GM12878 (cell line): ENCODE measurements around the gene ITM2C. TPM values are rescaled to one million over a fixed set of nuclear protein-coding genes. Genes with fewer than 3 reads are reported as not detected.
A peak's percentile ranks its signal among the peaks of the same experiment; 100 is the strongest.

Source experiments
- ATAC-seq: fragments of 200-7000 bp; cut with Tn5 transposase; 3 replicates; pipeline ENCODE4 v1.9.1; 2020; ENCODE audit warnings: mild to moderate bottlenecking, moderate library complexity
- BruUV-seq: library from RNA; stranded (reverse); fragments of 400-500 nt; replicated peaks from 2 replicates; lab custom pipeline; 2021; lab: Mats Ljungman, UMichigan
- CTCF ChIA-PET: fragments of 300-600 bp; sonication (Branson Sonifier 250); formaldehyde crosslinking; extraction: SDS; loops from one replicate; lab custom pipeline; 2021; ENCODE audit warnings: inconsistent platforms; lab: Yijun Ruan, JAX
- POLR2A ChIA-PET: fragments of 350-600 bp; formaldehyde crosslinking; extraction: SDS; loops from one replicate; lab custom pipeline; 2021; ENCODE audit warnings: inconsistent platforms; lab: Charles Lee
- RAD21 ChIA-PET: fragments of 300-600 bp; sonication (Branson Sonifier 250); formaldehyde crosslinking; loops from one replicate; lab custom pipeline; 2023; ENCODE audit warnings: antibody characterized with exemption; ENCODE audit not compliant: unreplicated experiment; lab: Charles Lee
- SMC1A ChIA-PET: fragments of 300-600 bp; sonication (Branson Sonifier 250); formaldehyde crosslinking; loops from one replicate; lab custom pipeline; 2023; ENCODE audit not compliant: unreplicated experiment, uncharacterized antibody; lab: Charles Lee
- DNase-seq: peaks from one replicate; pipeline ENCODE4 v3.0.0-alpha.2; 2011; ENCODE audit warnings: low read depth, low spot score
- FAIRE-seq: peaks from 3 replicates; lab custom pipeline; 2011; peaks lifted over from hg19 to GRCh38; lab: Jason Lieb, UNC
- H2AFZ ChIP-seq: 2 replicates; pipeline ENCODE4 v1.6.0; 2011; ENCODE audit warnings: low read depth, low read length, control low read depth; ENCODE audit not compliant: control insufficient read depth
- H3K27ac ChIP-seq: 2 replicates; pipeline ENCODE4 v1.5.1; 2011; ENCODE audit warnings: control low read depth; ENCODE audit not compliant: control insufficient read depth, insufficient read depth
- H3K27me3 ChIP-seq, 2 experiments: replicated peaks in 1 of 2; 2 replicates each; pipeline versions ENCODE4 v1.6.0 to v1.6.1; 2011; ENCODE audit warnings: low read length in 1 of 2; ENCODE audit not compliant: control insufficient read depth in 2 of 2, insufficient read depth in 2 of 2
- H3K36me3 ChIP-seq, 2 experiments: 2 replicates each; pipeline ENCODE4 v1.5.1; 2011; ENCODE audit warnings: low read length in 1 of 2; ENCODE audit not compliant: control insufficient read depth in 2 of 2, insufficient read depth in 2 of 2
- H3K4me1 ChIP-seq: 2 replicates; pipeline ENCODE4 v1.6.1; 2011; ENCODE audit warnings: mild to moderate bottlenecking, low read length, moderate library complexity, mixed read lengths; ENCODE audit not compliant: control insufficient read depth, insufficient read depth
- H3K4me2 ChIP-seq: 2 replicates; pipeline ENCODE4 v1.6.0; 2011; ENCODE audit warnings: control low read depth; ENCODE audit not compliant: control insufficient read depth, insufficient read depth
- H3K4me3 ChIP-seq: fragments of 200-600 bp; sonication (generic); 2 replicates; pipeline ENCODE4 v1.5.1; 2016
- H3K79me2 ChIP-seq: 2 replicates; pipeline ENCODE4 v1.6.0; 2011; ENCODE audit warnings: low read length; ENCODE audit not compliant: control insufficient read depth, insufficient read depth
- H3K9ac ChIP-seq: 2 replicates; pipeline ENCODE4 v1.8.0; 2011; ENCODE audit warnings: low read length, control low read depth, mixed read lengths; ENCODE audit not compliant: control insufficient read depth, insufficient read depth
- H3K9me3 ChIP-seq: replicated peaks from 3 replicates; pipeline ENCODE4 v1.5.1; 2011; ENCODE audit warnings: mild to moderate bottlenecking, low read length; ENCODE audit not compliant: control insufficient read depth, insufficient read depth
- H4K20me1 ChIP-seq: 2 replicates; pipeline ENCODE4 v1.6.0; 2011; ENCODE audit not compliant: control insufficient read depth, insufficient read depth
- EGR1 ChIP-seq, 2 experiments: IDR thresholded peaks; 1 replicate in 1 of 2; 2 replicates in 1 of 2; pipeline ENCODE4 v1.6.1; 2011 to 2012; ENCODE audit warnings: low read depth in 2 of 2, low read length in 2 of 2, borderline replicate concordance in 1 of 2, mild to moderate bottlenecking in 1 of 2, moderate library complexity in 1 of 2
- PRDM15 ChIP-seq: fragments of 450-650 bp; formaldehyde crosslinking; IDR thresholded peaks from 2 replicates; pipeline ENCODE4 v1.4.0; 2020; ENCODE audit warnings: mild to moderate bottlenecking, moderate library complexity
- SIX5 ChIP-seq: IDR thresholded peaks from 2 replicates; pipeline ENCODE4 v1.6.1; 2011; ENCODE audit warnings: mild to moderate bottlenecking, low read depth, low read length, moderate library complexity; ENCODE audit not compliant: severe bottlenecking
- WGBS: methylation state at CpG from one replicate; pipeline ENCODE4 v1.1.6; 2016; ENCODE audit warnings: low lambda C conversion rate; ENCODE audit not compliant: insufficient replicate concordance, insufficient coverage; ENCODE audit errors: missing lambda C conversion rate; 5-methylcytosine and 5-hydroxymethylcytosine counted together
- in situ Hi-C: fragments of 300-500 bp; cut with MboI; formaldehyde crosslinking; loops from 9 replicates; pipeline ENCODE4 v1.14.3; 2018; ENCODE audit warnings: mixed read lengths
- intact Hi-C: fragments of 100-400 bp; cut with micrococcal nuclease; formaldehyde crosslinking; loops from one replicate; pipeline ENCODE4 v1.14.2; 2022; ENCODE audit not compliant: unreplicated experiment
- polyA plus RNA-seq, 11 experiments: library from polyadenylated mRNA; depleted of rRNA in 4 of 11; unstranded in 6 of 11; stranded (reverse) in 5 of 11; fragments of >200 nt; fragmentation: Nextera tagmentation in 4 of 11; fragmentation: Illumina TruSeq in 1 of 11; extraction: Ambion mirVana in 4 of 11; extraction: Trizol in 1 of 11; gene quantifications; 1 replicate in 1 of 11; 2 replicates in 10 of 11; pipeline versions ENCODE4 v1.2.1 to v1.2.3, GENCODE V29; 2011 to 2016; ENCODE audit warnings: inconsistent platforms in 2 of 11, missing spikeins in 2 of 11, low read depth in 1 of 11
- total RNA-seq, 4 experiments: library from RNA; depleted of rRNA in 3 of 4; stranded (reverse); fragments of >200 nt in 3 of 4; fragmentation: Illumina TruSeq in 1 of 4; extraction: Trizol in 1 of 4; gene quantifications; 2 replicates each; pipeline versions ENCODE4 v1.2.1 to v1.2.3, GENCODE V29; 2013 to 2021
- TF ChIP-seq, protein P1 (sequence below): fragments of 450-650 bp; IDR thresholded peaks from 2 replicates; pipeline ENCODE4 v1.6.1; 2017; ENCODE audit warnings: mild to moderate bottlenecking, moderate library complexity

Gene ITM2C
- total and polyA plus RNA-seq, 10 of the 15 experiments (the other 5 are each of a cell fraction or from before 2014, with no cell fraction given), result 5.4 to 195 (median 149) TPM

GRCh38 chr2:230871361-230872150 lies 6.8 kb downstream of the ITM2C start:
- Histone ChIP-seq H3K4me3 (no peak overlapping the region), H3K36me3 (no peaks in the 10 kb centered on the region), H3K27ac (no peak overlapping the region), H3K9me3 (no peaks in the 10 kb centered on the region), H3K4me2 (peak overlapping the region; percentile 96), H2AFZ (no peak overlapping the region), H3K27me3 (no peaks in the 10 kb centered on the region), H3K4me1 (peaks cover 56% of the 10 kb centered on the region), H3K9ac (no peak overlapping the region), H3K79me2 (peaks cover 3% of the 10 kb centered on the region; the same call in 1 of the 2 replicates), H4K20me1 (no peaks in the 10 kb centered on the region)
- TF ChIP-seq SIX5 (no peak), EGR1 (IDR thresholded peaks at IDR 0.05; ENCODE audit: borderline replicate concordance in 1 of 2, low read depth in 2 of 2, low read length in 2 of 2) (no peak), PRDM15 (CRISPR knock-in tag) (no peak)
- TF ChIP-seq, protein P1, sequence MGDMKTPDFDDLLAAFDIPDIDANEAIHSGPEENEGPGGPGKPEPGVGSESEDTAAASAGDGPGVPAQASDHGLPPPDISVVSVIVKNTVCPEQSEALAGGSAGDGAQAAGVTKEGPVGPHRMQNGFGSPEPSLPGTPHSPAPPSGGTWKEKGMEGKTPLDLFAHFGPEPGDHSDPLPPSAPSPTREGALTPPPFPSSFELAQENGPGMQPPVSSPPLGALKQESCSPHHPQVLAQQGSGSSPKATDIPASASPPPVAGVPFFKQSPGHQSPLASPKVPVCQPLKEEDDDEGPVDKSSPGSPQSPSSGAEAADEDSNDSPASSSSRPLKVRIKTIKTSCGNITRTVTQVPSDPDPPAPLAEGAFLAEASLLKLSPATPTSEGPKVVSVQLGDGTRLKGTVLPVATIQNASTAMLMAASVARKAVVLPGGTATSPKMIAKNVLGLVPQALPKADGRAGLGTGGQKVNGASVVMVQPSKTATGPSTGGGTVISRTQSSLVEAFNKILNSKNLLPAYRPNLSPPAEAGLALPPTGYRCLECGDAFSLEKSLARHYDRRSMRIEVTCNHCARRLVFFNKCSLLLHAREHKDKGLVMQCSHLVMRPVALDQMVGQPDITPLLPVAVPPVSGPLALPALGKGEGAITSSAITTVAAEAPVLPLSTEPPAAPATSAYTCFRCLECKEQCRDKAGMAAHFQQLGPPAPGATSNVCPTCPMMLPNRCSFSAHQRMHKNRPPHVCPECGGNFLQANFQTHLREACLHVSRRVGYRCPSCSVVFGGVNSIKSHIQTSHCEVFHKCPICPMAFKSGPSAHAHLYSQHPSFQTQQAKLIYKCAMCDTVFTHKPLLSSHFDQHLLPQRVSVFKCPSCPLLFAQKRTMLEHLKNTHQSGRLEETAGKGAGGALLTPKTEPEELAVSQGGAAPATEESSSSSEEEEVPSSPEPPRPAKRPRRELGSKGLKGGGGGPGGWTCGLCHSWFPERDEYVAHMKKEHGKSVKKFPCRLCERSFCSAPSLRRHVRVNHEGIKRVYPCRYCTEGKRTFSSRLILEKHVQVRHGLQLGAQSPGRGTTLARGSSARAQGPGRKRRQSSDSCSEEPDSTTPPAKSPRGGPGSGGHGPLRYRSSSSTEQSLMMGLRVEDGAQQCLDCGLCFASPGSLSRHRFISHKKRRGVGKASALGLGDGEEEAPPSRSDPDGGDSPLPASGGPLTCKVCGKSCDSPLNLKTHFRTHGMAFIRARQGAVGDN, result no peak
- in situ Hi-C loops (no loop called here), intact Hi-C loops (no loop called here)
- ATAC-seq, result no peak
- no peak for FAIRE-seq
- RAD21 ChIA-PET, result interaction anchor here (0.9 to 2.6 kb wide), 4 partner anchors 16 to 117 kb away, joined by 3 to 8 read pairs (median 4); no protein-coding TSS in a partner anchor
- SMC1A ChIA-PET, result interaction anchor here (1.1 to 1.9 kb wide), 5 partner anchors 11 to 113 kb away, joined by 3 to 9 read pairs (median 5); partner anchors contain the start of gene GPR55
- DNase-seq, result no peak
- POLR2A ChIA-PET, result interaction anchor here (1.0 to 3.7 kb wide), 4 partner anchors 25 to 103 kb away, joined by 3 to 19 read pairs (median 4); partner anchors contain the start of gene GPR55
- WGBS, result 96% methylated on average over 17 of the region's 17 CpGs
- no TSS peak for BruUV-seq
- CTCF ChIA-PET, result interaction anchor here (0.6 to 3.1 kb wide), 6 partner anchors 10 to 842 kb away, joined by 3 to 12 read pairs (median 4); no protein-coding TSS in a partner anchor
